Measurements from ENCODE around the gene ADAMTS10.

GRCh38 chr19:8571006-8571411 lies 39.5 kb downstream of the ADAMTS10 start:
- TF ChIP-seq POLR2AphosphoS5 (IDR thresholded peaks at IDR 0.05; ENCODE audit: insufficient read depth in 1 of 2, low read depth in 1 of 2) (no peak), POLR2A (IDR thresholded peaks at IDR 0.05) (no peak)

All from vagina (tissue), 2 donors.